Stimulated activated CD8-positive, alpha-beta memory T cell treated with anti-CD3 and anti-CD28 coated beads, Interleukin-15, amount 100 ng/mL, for 4 hours (primary cell): Measurements from ENCODE around the gene NUTM1.
"Not testable (repeated sequence)": the region's sequence is repeated elsewhere in the genome, so short reads cannot be mapped to it uniquely, and the experiment has no call there.

Experiments
- DNase-seq, 2 donors: peaks; one replicate each; pipeline ENCODE4 v3.0.0-alpha.2; 2020; ENCODE audit warnings: low read depth in 2 of 2

Gene NUTM1

DNA sequence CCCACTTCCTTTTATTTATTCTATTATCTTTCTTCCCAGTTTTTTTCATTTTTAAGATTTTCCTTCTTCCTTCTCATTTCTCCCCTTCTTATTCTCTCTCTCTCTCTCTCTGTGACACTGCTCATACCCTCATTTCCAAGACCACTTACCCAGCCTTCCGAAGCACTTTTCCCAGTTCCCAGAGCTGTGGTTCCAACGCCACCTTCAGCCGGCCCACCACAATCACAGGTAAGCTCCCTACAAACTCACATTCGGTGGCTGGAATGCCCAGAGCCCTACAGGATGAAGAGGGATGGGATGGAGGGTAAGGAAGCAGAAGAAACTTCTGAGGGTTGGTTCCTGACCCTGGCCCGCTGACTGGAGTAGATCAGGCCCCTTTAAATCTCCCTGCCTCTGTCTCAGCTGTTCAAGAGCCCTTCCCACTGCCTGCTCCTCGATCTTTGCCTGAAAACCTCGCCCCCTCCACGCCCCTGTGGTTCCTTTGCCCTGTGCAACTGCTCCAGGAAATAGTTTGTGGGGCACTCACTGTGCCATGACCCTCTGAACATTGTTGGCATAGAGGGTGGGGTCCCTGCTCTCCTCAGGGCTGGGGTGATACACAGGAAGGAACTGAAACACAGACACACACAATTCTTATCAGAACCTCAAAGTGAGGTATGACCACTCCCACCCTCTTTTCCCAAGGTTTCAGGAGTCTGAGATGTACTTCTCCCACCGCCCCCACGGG, 19.1 kb downstream of the NUTM1 start:
- DNase-seq = no peak

DNA sequence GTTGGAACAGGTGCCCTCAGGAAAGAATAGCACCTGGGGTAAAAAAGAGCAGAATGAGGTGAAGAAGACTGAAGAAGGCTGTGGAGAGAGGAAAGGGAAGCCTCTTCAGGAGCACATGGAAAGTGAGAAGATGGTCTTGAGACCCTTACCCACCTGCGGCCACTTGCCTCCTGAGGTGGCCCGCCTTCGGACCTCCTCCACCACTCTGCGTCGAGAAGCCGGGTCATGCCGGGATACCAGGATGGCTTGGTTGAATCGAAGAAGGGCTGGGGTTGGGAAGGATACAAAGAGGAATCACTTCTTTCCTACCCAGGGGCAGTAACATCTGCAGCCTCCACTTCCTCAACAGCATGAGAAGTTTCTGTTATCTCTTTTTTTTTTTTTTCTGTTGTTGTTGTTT, 20.9 kb downstream of the NUTM1 start:
- no peak for DNase-seq

DNA sequence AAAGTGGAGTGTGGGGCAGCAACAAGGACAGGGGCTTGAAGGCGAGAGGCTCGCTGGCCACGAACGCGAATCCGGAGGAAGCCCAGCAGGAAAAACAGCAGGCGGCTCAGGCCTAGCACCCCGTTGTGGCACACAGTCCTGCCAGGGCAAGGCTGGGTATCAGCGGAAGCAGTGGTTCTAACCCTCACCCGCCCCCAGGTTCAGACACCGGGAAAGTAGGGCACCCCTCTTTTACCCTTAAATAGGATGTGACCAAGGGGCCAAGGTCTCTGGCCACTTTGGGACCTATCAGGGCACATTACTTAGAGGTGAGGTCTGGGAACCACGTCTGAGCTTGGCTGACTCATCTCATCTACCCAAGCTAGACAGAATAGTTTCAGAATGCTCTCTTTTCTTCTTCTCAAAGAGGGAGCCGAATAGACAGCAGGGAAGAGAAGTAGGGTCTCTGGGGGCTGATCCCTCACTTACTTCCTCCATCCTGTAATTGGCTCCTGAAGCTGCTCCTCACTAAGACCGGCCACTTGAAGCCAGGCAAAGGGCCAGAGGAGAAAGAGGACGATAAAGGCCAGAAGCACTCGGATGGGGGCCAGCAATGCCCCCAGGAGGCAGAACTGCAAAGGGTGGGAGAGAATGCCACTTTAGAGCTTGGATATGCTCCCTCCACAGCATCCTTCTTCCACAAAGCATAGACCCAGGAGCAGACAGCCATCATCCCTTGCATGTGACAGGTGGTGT, 22.1 kb downstream of the NUTM1 start:
- DNase-seq = no peak

DNA sequence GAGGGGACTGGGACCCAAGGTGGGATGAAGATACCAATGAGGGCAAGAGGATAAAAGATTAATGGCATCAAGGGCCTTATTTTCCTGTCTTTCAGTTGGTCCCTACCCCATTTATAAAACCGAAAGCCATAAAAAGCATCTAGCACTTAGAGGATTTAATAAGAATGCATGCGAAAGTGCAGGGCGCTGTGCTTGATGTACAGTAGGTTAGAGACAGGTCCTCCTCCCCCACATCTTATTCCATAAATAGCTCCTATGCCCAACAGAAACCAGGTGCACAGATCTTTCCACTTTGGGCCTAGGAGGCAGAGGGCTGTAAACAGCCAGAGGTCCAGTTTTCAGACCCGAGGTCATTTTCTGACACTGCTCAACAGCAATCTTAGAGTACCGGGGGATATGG, 22.7 kb downstream of the NUTM1 start:
- DNase-seq = no peak

DNA sequence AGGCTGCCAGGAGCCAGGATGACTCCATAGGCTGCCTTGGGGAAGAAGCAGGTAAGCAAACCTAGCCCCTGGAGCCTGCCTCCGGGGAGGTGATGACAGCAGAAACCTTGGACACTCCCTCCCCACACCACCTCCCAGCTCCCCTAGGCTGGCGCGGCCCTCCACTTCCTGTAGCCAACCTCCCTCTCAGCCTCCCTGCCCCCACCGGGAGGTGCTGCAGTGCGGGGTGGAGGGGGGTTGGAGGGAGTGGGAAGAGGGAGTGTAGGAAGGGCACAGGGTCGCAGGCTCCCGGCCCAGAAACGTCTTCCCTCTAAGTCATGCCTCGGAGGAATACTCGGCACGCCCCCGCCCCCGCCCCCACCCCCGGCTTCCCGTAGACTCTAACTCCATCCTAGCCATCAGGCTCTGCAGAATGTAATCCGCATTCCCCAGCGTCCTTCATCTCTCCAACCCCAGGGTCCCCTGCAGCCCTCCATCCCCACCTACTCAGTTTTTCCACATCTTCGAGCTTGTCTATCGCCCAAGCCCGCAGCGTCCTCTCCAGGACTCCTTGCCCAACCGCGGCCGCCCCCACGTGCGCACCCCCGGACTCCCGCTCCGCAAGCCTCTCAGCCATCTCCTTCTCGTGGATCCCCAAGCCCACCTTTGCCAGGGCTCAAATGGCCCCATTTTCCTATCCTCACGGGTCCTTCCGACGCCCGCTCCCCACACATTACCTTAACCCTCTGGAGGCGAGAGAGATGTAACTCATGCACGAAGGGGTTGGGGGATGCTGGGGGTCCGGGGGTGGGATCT, 23.4 kb downstream of the NUTM1 start:
- peak in 1 of 2 donors; percentile 17 for DNase-seq

DNA sequence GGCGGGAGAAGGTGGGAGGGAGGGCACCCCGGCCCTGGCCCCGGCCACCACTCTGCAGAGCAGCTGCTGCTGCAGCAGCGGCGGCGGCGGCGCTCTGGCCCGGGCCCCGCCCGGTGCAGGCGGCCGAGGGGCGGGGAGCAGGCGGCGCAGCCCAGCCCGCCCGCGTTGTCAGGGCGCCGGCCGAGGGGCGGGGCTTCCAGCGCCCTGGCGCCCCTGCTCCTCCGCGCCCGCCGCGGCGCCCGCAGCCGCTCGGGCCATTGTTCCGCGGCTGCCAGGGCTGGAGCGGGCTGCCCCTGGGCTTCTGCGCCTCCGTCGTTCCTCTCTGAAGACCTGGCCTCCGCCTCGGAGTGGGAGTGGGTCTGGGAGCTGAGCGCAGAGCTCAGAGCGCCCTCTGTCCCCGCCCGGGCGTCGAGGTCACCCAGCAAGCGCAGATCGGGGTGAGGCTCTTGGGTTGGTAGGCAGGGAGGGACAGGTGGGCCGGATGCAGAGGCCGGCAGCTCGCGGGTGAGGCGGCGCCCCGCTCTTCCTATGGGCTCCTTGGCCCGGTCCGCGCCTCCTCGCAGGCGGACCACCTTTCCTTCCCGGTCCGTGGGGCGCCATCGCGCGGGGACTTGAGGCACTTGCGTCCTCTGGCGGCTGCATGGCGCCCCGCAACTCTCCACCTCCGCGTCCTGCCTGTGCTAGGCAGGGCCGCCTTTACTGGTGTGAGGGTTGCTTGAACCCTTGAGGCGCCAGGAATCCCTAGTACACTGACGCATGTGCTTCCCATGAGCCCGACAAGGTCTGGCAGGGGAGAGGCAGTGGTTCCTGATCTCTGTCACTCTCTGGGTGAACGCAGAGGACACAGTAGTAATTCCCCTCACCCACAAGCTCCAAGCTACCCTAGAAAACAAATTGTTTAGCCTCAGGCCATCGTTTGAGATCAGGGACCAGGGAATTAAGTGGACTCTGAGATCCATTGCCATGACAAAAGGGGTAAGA, 24.3 kb downstream of the NUTM1 start, which contains the start of gene LPCAT4:
Gene LPCAT4 (minus strand): TSS at position 96 of the 981 bp plus-strand sequence. CDS start 96 bp downstream, outside the sequence.
- peak; percentile 73 to 74 for DNase-seq

DNA sequence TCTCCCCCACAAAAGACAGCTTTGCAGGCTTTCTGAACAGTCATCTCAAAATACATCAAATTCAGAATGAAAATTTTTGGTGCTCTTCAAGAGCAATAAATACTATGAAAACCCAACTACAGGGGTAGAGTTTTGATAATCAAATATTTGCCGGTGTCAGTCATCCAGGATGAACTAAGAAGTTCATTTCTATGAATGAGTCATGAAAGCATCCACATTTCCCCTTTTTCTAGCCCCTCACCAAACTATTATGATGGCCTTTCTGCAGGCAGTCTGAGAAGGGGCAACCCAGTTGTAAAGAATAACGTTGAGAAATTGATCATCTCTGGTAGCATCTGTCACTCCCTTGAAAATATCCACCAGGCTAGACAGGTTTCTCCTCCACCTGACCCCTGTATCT, 27.0 kb downstream of the NUTM1 start:
- no peak for DNase-seq

DNA sequence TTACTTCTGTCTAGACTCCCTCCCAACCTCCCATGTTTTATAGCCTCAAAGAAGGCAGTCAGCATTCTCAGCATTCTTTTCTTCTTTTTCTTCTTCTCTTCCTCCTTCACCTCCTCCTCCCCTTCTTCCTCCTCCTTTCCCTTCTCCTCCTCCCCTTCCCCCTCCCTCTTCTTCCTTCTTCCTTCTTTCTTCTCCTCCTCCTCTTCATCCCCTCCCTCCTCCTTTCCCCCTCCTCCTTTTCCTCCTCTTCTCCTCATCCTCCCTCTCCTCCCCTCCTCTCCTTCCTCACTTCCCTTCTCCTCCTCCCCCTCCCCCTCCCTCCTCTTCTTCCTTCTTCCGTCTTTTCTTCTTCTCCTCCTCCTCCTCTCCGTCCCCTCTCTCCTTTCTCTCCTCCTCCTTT, 27.5 kb downstream of the NUTM1 start:
- no peak for DNase-seq

DNA sequence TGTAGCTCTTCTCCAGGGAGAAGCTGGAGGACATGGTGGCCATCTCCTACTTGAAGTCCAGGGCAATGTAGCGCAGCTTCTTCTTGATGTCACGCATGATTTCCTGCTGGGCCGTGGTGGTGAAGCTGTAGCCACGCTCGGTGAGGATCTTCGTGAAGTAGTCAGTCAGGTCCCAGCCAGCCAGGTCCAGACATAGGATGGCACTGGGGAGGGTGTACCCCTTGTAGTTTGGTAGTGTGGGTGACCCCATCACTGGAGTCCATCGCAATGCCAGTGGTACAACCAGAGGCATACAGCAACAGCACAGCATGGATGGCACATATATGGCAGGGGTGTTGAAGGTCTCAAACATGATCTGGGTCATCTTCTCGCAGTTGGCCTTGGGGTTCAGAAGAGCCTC, 30.8 kb downstream of the NUTM1 start:
- DNase-seq = no peak

DNA sequence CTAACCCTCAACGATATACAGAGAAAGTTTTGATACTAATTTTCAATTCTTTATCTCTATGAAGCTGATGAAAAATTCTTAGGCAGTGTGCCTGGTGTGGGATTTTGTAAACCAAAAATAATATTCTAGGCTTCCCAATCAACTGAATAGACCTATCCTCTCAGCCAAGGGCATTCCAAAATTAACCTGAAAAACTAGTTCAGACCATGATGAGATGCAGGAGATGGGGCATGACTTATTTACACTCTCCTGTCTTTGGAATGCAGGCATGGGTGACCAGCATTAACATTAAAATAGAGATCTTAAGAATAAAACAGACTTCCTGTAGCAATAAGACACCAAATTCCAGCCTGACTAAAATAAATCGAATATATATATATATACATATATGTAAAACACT, 31.7 kb downstream of the NUTM1 start:
- no peak for DNase-seq

DNA sequence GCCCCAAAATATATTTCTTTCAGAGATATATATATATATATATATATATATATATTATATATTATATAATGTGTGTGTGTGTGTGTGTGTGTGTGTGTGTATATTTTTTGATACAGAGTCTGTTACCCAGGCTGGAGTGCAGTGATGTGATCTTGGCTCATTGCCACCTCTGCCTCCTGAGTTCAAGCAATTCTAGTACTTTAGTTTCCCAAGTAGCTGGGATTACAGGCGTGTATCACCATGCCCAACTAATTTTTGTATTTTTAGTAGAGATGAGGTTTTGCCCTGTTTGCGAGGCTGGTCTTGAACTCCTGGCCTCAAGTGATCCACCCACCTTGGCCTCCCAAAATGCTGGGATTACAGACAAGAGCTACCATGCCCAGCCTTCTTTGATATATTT, 32.4 kb downstream of the NUTM1 start:
- DNase-seq = not testable (repeated sequence)

DNA sequence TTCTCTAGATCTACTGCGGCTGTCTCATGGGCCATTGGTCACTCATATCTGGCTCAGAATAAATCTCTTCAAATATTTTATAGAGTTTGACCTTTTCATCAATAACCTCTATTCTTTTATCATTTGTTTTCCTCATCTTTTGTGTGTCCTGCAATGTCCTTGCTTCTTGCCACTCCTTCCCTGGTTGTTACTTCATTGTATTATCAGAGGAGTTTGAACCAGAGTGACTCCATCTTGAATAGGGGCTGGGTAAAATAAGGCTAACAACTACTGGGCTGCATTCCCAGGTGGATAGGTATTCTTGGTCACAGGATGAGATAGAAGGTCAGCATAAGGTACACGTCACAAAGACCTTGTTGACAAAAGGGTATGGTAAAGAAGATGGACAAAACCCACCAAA, 33.7 kb downstream of the NUTM1 start:
- no peak for DNase-seq

DNA sequence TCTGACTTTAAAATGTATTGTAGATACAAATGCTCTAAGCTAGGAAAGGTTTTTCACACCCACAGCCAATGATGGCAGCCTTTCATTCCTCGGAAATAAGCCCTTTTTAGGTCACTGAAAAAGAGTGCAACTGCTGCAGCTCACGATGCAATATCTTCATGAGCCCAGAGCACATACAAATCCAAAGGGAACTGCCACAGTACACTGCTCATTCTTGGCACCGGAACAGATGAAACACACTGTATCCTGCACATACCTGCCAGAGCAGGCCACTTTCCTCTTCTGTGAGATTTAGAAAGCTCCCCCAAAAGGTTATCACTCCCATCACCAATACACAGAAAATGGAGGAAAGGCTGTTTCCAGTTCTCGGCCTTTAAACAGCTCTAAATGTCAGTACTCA, 37.4 kb downstream of the NUTM1 start:
- DNase-seq = not testable (repeated sequence)

DNA sequence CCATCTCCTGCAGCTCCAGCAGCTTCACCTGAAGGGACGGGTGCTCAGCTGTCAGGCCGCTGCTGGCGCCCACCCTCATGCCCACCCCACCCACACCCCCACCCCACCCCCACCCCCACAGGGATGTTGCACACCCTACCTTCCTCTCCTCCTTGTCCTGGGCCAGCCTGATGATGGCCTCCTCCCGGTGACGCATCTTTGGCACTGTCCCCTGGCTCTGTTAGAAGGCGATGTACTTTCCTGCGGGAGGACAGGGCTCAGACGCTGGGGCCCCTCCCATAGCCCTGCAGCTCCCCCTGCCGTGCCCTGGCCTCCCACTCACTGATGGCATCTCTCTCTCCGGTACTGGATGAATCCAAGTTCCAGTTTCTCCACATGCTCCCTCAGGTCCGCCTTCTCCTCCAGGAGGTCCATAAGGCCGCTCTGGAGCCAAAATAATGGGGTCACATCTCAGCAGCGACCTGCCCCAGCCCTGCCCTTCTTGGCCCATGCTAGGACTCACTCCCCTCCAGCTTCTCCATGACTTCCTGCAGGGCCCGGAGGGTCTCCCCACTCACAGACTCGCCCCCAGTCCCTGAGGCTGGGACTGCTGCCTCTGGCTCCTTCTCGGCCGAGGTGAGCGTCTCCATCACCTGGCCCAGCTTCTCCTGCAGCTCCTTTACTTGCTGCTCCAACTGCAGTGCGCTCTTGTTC, 38.9 kb downstream of the NUTM1 start:
- not testable (repeated sequence) for DNase-seq

DNA sequence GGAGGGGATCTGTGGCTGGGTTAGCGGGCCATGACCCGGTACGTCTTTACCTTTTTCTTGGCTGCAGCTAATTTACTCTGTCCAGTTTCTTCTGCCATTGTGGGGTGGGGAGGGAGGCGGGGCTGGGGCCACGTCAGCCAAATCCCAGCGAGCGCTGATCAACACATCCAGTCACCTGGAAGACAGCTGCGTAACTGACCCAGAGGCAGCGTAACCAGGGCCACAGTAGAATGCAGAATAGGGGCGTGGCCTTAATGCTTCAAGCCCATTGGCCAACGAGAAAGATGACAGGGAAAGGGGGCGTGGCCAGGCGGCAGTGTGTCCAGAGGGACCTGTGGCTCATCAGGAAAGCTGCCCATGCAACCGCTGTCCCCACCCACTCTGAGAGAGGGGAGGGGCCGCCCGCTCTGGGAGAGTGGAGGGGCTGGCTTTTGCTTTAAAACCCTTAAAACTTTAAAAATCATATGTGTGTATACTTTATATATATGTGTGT, 46.5 kb downstream of the NUTM1 start:
- not testable (repeated sequence) for DNase-seq

DNA sequence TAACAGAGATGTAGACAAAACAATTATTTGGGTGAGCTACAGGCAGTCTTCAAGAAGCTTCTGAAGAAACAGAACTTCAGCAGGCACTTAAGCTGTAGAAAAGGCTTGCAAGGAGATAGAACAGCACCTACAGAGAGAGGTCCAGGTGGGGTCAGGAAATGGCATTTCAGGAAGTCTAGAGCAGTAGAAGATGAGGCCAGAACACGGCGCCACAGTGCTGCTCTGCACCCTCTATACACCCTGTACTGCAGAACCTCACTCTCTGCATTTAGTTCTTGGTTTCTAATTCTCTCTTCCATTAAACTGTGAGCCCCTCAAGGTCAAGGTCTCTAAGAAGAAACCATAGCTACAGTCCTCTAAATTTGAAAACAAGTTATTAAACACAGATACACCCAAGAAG, 49.9 kb downstream of the NUTM1 start:
- DNase-seq = not testable (repeated sequence)

DNA sequence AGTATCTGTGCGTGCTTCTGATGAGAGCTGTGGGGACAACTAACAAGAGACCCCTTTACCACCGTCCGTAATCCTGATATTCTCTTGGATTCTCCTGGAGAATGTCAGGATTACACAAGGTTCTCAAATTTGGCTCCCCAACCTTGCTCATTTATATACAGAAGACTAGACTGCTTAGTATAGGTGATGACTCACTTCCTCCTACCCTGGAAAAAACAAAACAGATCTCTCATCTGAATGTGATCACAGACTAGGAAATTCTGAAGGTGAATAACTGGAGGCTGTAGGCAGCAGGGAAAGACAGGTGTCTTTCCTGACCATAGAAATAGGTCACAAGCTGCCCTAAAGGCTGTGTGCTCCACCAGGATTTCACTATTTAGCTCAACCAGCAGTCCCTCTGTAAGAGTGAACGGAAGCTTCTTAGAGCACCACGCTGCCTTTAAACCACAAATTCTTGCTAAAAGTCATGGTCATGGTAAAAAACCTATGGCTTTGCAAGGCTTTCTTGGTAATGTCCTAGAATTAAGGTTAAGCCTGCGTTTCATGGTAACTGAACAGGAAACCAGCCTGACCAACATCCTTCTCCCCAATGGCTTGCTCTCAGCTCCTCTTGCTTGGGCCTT, 54.6 kb downstream of the NUTM1 start:
- not testable (repeated sequence) for DNase-seq

DNA sequence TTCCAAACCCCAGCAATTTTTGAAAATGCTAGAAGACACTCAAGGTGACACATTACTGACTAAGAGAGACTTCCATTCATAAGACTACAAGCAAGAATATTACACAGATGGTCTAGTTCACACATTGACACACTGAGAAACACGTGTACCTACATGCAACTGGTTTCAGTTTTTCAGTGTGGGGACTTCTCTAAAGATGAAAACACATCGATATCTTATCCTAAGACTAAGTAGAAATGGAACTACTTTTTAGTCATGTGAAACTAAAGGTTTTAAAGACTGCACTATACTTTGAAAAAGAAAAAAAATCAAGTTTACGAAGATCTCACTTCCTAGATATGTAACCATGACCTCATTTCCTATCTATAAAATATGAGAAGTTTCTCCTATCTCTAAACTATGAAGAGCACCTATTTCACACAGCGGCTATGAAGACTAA, 60.1 kb downstream of the NUTM1 start:
- not testable (repeated sequence) for DNase-seq

DNA sequence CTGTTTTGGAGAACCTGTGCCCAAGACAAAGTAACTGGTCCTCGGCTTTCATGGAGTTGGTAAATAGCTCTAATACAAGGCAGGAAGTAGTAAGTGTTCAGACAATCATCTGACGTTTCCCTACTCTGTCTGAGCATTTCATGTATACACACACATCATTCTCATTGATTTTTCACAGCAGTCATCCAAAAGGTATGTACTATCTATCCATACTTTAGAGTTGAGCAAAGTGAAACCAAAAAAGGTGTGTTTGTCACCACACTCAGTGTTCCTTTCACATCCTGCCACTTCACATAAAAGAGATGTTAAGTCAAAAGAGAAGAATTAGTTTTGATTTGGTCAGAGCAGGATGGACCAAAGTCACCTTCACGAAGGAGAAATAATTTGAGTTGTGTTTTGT, 60.8 kb downstream of the NUTM1 start:
- DNase-seq = not testable (repeated sequence)
